GM12878 (cell line): ENCODE results near the gene RSPO4.

Experiments used
- BRCA1 ChIP-seq: IDR thresholded peaks from 2 replicates; pipeline ENCODE4 v1.6.1; 2011; ENCODE audit warnings: low read depth, low read length, improper control_type of control experiment
- EZH2 ChIP-seq: IDR thresholded peaks from 2 replicates; pipeline ENCODE4 v1.6.1; 2012; ENCODE audit warnings: low read depth, mild to moderate bottlenecking, control low read depth, inconsistent platforms, low read length, borderline replicate concordance; ENCODE audit not compliant: control insufficient read depth
- POLR2A ChIP-seq: IDR thresholded peaks from 2 replicates; pipeline ENCODE4 v1.6.1; 2011; ENCODE audit warnings: low read depth, mild to moderate bottlenecking, low read length
- POLR2AphosphoS5 ChIP-seq: IDR thresholded peaks from 2 replicates; pipeline ENCODE4 v1.6.1; 2011; ENCODE audit warnings: mild to moderate bottlenecking, low read length, inconsistent platforms
- RCOR1 ChIP-seq: conservative IDR thresholded peaks from 2 replicates; pipeline ENCODE4 v1.6.1; 2012; ENCODE audit warnings: low read depth, low read length, improper control_type of control experiment
- RELA ChIP-seq: fragments of 450-650 bp; IDR thresholded peaks from 2 replicates; pipeline ENCODE4 v1.8.0; 2014; ENCODE audit warnings: borderline replicate concordance; ENCODE audit not compliant: partially characterized antibody
- SIX5 ChIP-seq: IDR thresholded peaks from 2 replicates; pipeline ENCODE4 v1.6.1; 2011; ENCODE audit warnings: mild to moderate bottlenecking, low read depth, low read length, moderate library complexity; ENCODE audit not compliant: severe bottlenecking
- YY1 ChIP-seq: IDR thresholded peaks from 2 replicates; pipeline ENCODE4 v1.6.1; 2011; ENCODE audit warnings: low read depth, mild to moderate bottlenecking, low read length
- ZBED1 ChIP-seq: IDR thresholded peaks from 2 replicates; pipeline ENCODE4 v1.6.1; 2016; ENCODE audit warnings: borderline replicate concordance
- TF ChIP-seq, protein P1 (sequence below), 3 experiments: IDR thresholded peaks in 2 of 3; conservative IDR thresholded peaks in 1 of 3; 2 replicates each; pipeline ENCODE4 v1.5.1; 2011; ENCODE audit warnings: low read depth in 3 of 3, low read length in 3 of 3, mild to moderate bottlenecking in 3 of 3, control low read depth in 2 of 3, moderate library complexity in 2 of 3, inconsistent platforms in 1 of 3, mixed read lengths in 1 of 3; ENCODE audit not compliant: control insufficient read depth in 2 of 3, insufficient read depth in 1 of 3; ENCODE audit errors: extremely low read depth in 1 of 3
- TF ChIP-seq, protein P2 (sequence below): fragments of 450-650 bp; IDR thresholded peaks from 2 replicates; pipeline ENCODE4 v1.6.1; 2017; ENCODE audit warnings: mild to moderate bottlenecking, low read depth, inconsistent platforms; ENCODE audit not compliant: poor library complexity, severe bottlenecking
- TF ChIP-seq, protein P3 (sequence below): IDR thresholded peaks from 2 replicates; pipeline ENCODE4 v1.6.1; 2011; ENCODE audit warnings: low read depth, low read length, improper control_type of control experiment, borderline replicate concordance

DNA sequence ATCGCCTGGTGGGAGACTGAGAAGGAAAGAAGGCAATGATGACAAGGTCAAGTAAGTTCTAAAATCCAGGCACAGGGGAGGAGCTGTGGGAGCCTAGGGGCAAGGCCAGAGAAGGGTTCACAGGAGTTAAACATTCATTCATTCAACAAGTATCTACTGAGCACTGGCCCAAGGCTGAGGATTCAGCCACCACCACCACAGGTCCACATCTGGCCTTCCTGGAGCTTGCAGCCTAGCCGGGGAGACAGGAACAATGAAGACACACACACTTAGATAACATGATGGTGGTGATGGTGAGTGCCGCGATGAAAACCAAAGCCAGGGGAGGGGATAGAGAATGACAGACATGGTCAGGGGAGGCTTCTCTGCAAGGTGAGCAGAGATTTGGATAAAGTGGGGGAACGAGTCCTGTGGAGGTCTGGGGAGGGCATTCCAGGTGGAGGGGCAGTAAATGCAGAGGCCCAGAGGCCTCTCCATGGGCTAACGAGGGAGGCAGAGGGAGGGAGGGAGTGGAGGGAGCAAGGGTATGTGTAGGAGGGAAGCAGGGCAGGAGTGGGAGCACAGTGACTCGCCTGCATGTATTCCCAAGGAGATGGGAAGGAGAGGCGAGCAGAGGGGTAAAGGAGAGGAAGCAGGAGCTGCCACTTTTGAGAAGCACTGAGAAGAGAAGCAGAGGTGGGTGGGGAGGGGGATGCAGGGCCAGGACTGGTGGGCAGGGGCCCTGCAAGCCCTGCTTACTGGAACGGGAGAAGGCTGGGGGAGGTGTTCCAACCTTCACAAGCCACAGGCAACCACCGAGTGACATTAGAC lies 10.5 kb upstream of the RSPO4 start:
- TF ChIP-seq, protein P1, sequence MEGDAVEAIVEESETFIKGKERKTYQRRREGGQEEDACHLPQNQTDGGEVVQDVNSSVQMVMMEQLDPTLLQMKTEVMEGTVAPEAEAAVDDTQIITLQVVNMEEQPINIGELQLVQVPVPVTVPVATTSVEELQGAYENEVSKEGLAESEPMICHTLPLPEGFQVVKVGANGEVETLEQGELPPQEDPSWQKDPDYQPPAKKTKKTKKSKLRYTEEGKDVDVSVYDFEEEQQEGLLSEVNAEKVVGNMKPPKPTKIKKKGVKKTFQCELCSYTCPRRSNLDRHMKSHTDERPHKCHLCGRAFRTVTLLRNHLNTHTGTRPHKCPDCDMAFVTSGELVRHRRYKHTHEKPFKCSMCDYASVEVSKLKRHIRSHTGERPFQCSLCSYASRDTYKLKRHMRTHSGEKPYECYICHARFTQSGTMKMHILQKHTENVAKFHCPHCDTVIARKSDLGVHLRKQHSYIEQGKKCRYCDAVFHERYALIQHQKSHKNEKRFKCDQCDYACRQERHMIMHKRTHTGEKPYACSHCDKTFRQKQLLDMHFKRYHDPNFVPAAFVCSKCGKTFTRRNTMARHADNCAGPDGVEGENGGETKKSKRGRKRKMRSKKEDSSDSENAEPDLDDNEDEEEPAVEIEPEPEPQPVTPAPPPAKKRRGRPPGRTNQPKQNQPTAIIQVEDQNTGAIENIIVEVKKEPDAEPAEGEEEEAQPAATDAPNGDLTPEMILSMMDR (IDR thresholded peaks at IDR 0.05 in 2 of 3, conservative IDR thresholded peaks at IDR 0.05 in 1 of 3; ENCODE audit: control insufficient read depth in 2 of 3, extremely low read depth in 1 of 3, insufficient read depth in 1 of 3, low read depth in 3 of 3, low read length in 3 of 3) = no peak
- TF ChIP-seq RELA (no peak), EZH2 (no peak), POLR2AphosphoS5 (no peak), ZBED1 (no peak), SIX5 (no peak), RCOR1 (no peak), BRCA1 (no peak), POLR2A (no peak), YY1 (no peak)
- TF ChIP-seq, protein P2, sequence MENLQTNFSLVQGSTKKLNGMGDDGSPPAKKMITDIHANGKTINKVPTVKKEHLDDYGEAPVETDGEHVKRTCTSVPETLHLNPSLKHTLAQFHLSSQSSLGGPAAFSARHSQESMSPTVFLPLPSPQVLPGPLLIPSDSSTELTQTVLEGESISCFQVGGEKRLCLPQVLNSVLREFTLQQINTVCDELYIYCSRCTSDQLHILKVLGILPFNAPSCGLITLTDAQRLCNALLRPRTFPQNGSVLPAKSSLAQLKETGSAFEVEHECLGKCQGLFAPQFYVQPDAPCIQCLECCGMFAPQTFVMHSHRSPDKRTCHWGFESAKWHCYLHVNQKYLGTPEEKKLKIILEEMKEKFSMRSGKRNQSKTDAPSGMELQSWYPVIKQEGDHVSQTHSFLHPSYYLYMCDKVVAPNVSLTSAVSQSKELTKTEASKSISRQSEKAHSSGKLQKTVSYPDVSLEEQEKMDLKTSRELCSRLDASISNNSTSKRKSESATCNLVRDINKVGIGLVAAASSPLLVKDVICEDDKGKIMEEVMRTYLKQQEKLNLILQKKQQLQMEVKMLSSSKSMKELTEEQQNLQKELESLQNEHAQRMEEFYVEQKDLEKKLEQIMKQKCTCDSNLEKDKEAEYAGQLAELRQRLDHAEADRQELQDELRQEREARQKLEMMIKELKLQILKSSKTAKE = no peak
- TF ChIP-seq, protein P3, sequence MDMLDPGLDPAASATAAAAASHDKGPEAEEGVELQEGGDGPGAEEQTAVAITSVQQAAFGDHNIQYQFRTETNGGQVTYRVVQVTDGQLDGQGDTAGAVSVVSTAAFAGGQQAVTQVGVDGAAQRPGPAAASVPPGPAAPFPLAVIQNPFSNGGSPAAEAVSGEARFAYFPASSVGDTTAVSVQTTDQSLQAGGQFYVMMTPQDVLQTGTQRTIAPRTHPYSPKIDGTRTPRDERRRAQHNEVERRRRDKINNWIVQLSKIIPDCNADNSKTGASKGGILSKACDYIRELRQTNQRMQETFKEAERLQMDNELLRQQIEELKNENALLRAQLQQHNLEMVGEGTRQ = no peak
